Stimulated activated CD4-positive, alpha-beta T cell treated with anti-CD3 and anti-CD28 coated beads, Interleukin-1b, Interleukin-23, amount 100 ng/mL, for 48 hours (primary cell): Measurements from ENCODE around the gene CDH11.

Experiments
- DNase-seq: peaks from one replicate; pipeline ENCODE4 v3.0.0-alpha.2; 2020

CDH11 gene

DNA sequence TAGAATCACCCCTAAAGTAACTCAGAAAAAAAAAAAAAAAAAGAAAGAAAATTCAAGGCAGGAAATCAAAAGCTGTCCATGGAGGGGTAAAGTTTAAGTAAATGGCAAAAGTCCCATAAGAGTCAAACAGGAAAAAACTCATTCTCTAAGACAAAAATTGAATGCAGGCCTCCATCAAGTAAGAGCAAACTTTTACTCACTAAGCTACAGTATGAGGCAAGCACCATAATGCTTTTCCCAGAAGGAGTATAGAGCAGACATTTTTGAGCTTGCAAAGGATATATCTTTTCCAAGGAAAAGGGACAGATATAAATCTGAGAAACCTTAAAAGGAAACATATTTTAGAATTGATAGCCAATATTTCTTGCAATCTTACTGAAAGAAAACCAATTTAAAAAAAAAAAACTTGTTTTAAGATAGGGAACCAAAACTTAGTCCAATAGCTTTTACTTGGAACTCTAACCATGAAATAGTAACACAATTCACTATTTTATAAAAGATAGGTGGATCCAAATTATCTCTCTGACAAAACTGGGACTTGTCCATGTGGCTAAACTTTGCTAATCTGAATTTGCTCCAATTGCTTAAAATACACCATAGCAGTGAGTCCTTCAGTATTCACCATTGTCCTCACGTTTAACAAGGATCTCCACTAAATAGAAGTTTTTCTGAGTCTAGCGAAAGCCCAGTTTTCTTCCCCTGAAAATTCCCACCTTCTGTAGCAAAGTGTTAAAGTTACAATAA is 99.8 kb downstream of the CDH11 start:
- DNase-seq = no peak

DNA sequence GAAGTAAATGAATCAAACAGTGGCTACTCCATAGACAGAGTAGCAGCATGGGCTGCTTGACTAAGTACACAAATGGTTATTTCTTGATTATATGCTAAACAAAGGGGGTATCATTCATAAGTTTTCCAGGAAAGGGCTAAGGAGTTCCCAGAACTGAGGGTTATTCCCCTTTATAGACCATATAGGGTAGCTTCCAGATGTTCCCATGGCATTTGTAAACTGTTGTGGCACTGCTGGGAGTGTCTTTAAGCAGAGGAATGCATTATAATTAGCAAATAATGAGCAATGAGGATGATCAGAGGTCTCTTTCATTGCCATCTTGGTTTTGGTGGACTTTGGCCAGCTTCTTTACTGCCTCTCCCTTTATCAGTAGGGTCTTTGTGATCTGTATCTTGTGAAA is 105.1 kb downstream of the CDH11 start:
- no peak for DNase-seq

DNA sequence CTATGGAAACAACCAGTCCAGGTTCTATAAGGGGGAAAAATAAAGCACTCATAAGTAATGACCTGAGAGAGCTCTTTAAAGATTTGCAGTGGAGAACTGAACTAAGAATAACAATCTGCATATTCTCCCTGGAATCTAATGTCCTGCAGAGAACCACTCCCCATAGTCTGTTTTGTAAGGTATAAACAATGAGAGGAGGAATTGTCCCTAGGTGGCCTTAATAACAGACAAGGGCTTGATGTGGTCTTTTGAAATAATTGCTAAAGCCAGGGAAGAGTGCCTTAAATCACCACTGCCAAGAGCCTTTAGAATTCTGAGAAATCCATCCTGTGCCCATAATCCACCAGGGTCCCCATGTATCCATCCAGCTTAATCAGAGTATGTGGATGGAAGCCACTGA is 106.3 kb downstream of the CDH11 start:
- no peak for DNase-seq

- no peak for DNase-seq
Observed at GRCh38 chr16:65012357-65012756, 109.5 kb downstream of the CDH11 start.

- DNase-seq = no peak
Observed at GRCh38 chr16:65010125-65010524, 111.7 kb downstream of the CDH11 start.

DNA sequence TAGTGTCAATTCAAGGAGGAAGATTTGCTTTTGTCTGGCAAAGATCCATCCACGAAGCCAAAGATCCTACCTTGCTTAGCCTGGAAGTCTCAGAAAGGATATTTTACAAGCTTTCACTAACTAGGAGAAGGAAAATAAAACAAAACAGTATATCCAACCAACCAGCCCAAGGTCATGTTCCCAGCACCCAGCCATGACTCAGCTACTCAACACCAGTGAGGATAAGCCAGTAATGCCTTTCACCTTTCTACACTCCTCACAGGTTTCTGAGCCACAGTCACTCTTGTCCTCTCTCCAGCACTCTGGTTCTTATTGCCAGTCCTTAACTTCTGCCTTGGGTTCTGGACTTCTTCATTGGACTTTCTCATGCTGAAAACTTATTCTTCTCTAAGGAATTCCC is 116.2 kb downstream of the CDH11 start:
- DNase-seq = no peak

- DNase-seq = no peak
Observed at GRCh38 chr16:65004570-65004969, 117.3 kb downstream of the CDH11 start.

DNA sequence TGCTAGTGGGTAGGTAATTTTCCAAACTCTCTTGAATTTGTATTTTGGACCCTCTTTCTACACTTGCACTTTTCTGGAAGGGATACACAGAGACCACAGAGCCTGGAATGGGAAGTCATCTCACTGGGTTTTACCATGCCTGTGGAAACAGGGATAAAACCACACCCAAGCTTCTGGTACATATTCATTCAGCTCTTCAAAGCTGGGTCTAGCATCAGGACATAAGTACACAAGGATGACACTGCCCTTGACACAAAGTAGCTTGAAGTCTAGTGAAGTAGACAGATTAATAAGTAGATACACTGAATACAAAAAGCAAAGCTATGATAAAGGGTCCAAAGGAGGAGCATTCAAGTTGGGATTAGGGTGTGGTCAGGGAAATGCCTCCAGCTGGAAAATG is 118.2 kb downstream of the CDH11 start:
- DNase-seq = no peak

- DNase-seq = no peak
Observed at GRCh38 chr16:65002265-65002664, 119.6 kb downstream of the CDH11 start.

GRCh38 chr16:65000654-65001053 is 121.2 kb downstream of the CDH11 start:
- DNase-seq = no peak

- DNase-seq = no peak
Observed at GRCh38 chr16:64997751-64998150, 124.1 kb downstream of the CDH11 start.

- no peak for DNase-seq
Observed at GRCh38 chr16:64997121-64997520, 124.7 kb downstream of the CDH11 start.

GRCh38 chr16:64996641-64997040 is 125.2 kb downstream of the CDH11 start:
- DNase-seq = no peak

DNA sequence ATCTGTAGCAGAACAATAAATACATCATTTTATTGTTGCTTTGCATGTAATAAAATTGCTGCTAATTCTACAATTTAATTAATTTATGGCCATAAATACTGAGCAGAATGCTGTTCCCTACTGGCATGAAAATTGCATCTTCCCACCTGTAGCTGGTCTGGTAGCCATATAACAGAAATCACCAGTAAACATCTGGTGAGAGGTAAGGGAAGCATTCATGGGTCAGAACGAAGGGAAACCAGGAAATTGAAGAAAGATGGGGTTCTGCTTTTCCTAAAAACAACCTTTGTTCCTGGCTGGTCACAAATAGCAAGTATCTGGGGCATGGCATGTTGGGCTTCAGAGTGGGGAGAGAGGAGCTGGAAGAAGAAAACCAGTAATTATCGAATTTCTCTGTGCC is 128.4 kb downstream of the CDH11 start:
- no peak for DNase-seq

DNA sequence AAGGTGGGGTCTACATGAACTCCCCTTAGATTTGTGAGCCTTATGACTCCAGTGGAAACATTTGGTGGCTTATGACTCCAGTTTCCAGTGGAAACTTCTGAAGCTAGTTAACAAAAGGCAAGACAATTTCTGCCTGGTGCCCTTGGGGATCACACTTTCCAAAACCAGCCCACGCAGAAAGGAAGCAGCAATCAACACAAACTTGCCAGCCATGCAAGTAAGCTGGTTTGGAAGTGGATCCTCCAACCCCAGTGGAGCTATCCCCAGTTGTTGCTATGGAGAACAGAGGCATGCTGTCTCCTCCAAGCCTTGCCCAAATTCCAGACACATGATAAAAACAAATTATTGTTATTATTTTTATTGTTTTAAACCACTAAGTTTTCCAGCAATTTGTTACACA is 130.9 kb downstream of the CDH11 start:
- no peak for DNase-seq

GRCh38 chr16:64990101-64990500 is 131.8 kb downstream of the CDH11 start:
- no peak for DNase-seq

DNA sequence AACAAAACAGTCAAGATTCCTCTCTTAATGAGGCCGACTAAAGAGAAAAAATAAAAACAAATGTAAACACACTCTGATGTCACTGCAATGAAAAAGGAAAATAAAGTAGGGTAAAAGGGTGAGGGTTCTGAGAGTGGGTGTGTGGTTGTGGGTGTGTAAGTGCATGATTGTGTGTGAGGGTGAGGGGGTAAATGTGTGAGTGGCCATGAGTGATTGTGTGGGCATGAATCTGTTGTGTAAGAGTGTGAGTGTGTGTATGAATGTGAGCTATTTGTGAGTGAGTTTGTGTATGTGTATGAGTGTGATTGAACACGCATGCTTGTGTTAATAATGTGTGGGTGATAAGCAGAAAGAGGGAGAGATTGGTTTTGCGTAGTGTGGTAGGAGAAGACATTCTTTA is 132.8 kb downstream of the CDH11 start:
- no peak for DNase-seq

GRCh38 chr16:64983963-64984362 is 137.9 kb downstream of the CDH11 start:
- DNase-seq = no peak

- no peak for DNase-seq
Observed at GRCh38 chr16:64983231-64983630, 138.6 kb downstream of the CDH11 start.

GRCh38 chr16:64982581-64982980 is 139.3 kb downstream of the CDH11 start:
- DNase-seq = no peak

DNA sequence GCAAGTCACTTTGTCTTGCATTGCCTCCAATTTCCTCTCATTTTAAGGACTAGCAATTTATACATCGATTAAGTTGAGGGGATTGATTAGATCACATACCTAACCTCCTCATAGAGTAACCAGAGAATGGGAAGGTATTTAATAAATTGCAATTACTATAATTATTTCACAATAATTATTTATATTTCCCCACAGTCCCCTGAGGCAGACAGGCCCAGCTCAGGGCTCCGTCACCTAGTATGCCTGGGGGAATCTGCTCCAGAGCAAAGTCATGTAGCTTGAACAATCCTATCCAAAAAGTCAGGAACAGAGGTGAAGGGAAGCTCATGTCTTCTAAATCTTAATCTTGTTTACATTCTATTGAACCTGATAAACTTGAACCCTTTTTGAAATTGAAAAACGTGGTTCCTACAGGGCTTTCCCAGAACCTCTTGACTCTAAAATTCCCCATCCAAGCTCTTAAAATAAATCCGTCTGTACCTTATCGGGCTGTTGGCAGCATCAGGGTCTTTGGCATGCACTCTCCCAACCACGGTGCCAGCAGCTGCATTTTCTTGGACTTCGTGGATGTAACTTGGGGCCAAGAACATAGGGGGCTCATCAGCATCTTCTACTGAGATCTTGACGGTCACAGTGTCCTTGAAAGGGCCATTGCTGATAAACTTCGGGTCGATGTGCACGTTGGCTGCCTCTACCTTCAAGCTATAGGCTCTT is 140.1 kb downstream of the CDH11 start:
- DNase-seq = no peak

DNA sequence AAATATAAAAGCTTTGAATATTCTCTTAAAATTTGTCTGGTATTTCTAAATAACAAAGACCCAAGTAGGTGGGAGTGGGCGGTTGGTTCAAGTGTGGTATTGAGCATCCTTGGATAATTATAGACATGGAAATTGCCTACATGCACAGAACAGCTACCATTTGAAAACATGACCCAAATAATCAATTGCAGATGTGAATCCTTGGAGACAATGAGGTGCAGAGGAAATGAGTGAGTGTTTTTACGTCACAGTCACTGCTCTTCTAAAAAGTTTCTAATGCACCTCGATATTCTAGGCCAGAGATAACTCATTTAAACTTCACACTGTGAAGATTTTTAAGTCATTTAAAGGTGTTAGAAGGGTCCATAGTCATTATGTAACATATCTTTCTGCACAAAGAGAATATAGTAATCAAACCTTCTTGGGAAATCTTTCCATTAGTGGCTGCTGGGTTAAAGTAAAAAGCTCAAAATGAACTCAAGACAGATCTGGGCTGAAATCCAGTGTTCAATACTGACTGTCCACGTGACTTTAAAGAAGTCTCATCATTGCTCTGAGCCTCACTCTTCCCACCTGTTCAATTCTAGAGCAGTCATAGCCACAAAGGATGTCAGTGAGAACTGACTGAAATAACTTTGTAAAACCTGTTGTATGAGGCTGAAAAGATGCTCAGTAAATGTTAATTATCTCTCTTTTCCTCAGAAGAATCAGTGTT is 144.5 kb downstream of the CDH11 start:
- DNase-seq = no peak

- no peak for DNase-seq
Observed at GRCh38 chr16:64975821-64976220, 146.0 kb downstream of the CDH11 start.

- no peak for DNase-seq
Observed at GRCh38 chr16:64974381-64974780, 147.5 kb downstream of the CDH11 start.
